ENCODE data around the gene USP20. TPM values are rescaled to one million over a fixed set of nuclear protein-coding genes. Genes with fewer than 3 reads are reported as not detected.

USP20 gene
- total RNA-seq, 3 donors from 2014 or later (not counting 1 experiment from before 2014, with no cell fraction given) = 66.8 to 86.1 (median 80.3) TPM

DNA sequence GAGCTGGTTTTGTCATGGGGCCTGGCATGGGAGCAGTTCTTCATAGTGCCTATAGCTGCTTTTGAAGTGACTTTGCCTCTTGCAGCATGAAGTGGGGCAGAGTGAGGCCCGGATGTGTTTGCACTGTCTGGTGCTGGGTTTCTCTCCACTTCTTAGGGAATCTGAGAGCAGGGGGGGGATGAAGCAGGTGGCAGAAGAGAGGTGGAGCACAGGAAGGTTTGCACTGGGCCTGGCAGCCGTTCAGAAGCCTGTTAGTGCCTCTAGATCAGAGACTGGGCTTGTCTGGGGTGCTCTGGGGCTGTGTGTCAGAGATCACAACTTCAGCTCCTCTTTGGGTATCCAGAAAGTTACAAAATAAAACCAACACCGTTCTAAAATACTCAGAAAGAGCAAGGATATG lies 18.4 kb downstream of the USP20 start:
- TF ChIP-seq, protein P1, sequence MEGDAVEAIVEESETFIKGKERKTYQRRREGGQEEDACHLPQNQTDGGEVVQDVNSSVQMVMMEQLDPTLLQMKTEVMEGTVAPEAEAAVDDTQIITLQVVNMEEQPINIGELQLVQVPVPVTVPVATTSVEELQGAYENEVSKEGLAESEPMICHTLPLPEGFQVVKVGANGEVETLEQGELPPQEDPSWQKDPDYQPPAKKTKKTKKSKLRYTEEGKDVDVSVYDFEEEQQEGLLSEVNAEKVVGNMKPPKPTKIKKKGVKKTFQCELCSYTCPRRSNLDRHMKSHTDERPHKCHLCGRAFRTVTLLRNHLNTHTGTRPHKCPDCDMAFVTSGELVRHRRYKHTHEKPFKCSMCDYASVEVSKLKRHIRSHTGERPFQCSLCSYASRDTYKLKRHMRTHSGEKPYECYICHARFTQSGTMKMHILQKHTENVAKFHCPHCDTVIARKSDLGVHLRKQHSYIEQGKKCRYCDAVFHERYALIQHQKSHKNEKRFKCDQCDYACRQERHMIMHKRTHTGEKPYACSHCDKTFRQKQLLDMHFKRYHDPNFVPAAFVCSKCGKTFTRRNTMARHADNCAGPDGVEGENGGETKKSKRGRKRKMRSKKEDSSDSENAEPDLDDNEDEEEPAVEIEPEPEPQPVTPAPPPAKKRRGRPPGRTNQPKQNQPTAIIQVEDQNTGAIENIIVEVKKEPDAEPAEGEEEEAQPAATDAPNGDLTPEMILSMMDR (IDR thresholded peaks at IDR 0.05) = no peak
- Histone ChIP-seq H3K4me1 (ENCODE audit: control insufficient read depth, insufficient read depth, low read length) (peaks cover 23% of the 10 kb centered on the region), H3K27ac (ENCODE audit: low read length) (no peak overlapping the region), H3K9me3 (ENCODE audit: control insufficient read depth, insufficient read depth, low read length) (no peaks in the 10 kb centered on the region), H3K36me3 (ENCODE audit: control insufficient read depth, insufficient read depth, low read length) (peaks cover 69% of the 10 kb centered on the region), H3K4me3 (ENCODE audit: low read length) (no peak overlapping the region), H3K27me3 (ENCODE audit: control insufficient read depth, insufficient read depth, low read length) (no peaks in the 10 kb centered on the region)
- intact Hi-C loops (cut with micrococcal nuclease) = no loop called here
- peak overlapping the region in 1 of 2 donors; percentile 48 for H3K27ac Mint-ChIP-seq
- H3K36me3 Mint-ChIP-seq = peaks cover 25% of the 10 kb centered on the region
- DNase-seq (no peak), ATAC-seq (no peak)
- no peaks in the 10 kb centered on the region for H3K27me3 Mint-ChIP-seq (ENCODE audit: low read depth in 2 of 2)
- peaks cover 40% of the 10 kb centered on the region in 2 donors for H3K4me1 Mint-ChIP-seq
- no peaks in the 10 kb centered on the region for H3K9me3 Mint-ChIP-seq
- 64% methylated on average over 3 of the region's 3 CpGs for WGBS (ENCODE audit: insufficient coverage)
- peak overlapping the region; percentile 70 for H3K4me3 Mint-ChIP-seq

GRCh38 chr9:129854588-129855110 lies 19.4 kb downstream of the USP20 start:
- H3K9me3 ChIP-seq (ENCODE audit: control insufficient read depth, insufficient read depth, low read length) = no peaks in the 10 kb centered on the region
- no peak overlapping the region for H3K27ac ChIP-seq (ENCODE audit: low read length)
- peaks cover 14% of the 10 kb centered on the region for H3K4me1 ChIP-seq (ENCODE audit: control insufficient read depth, insufficient read depth, low read length)
- intact Hi-C loops (cut with micrococcal nuclease) = no loop called here
- H3K36me3 ChIP-seq (ENCODE audit: control insufficient read depth, insufficient read depth, low read length) = peaks cover 76% of the 10 kb centered on the region
- ATAC-seq (peak in 2 of 3 donors; percentile 64 to 85), DNase-seq (peak in 1 of 2 donors; percentile 63)
- H3K36me3 Mint-ChIP-seq = peaks cover 25% of the 10 kb centered on the region
- H3K4me3 Mint-ChIP-seq = peak overlapping the region; percentile 70
- H3K27me3 ChIP-seq (ENCODE audit: control insufficient read depth, insufficient read depth, low read length) = no peaks in the 10 kb centered on the region
- H3K4me3 ChIP-seq (ENCODE audit: low read length) = no peak overlapping the region
- 34% methylated on average over 2 of the region's 4 CpGs for WGBS (ENCODE audit: insufficient coverage)
- TF ChIP-seq, protein P1 (IDR thresholded peaks at IDR 0.05) = no peak
- H3K27ac Mint-ChIP-seq = peak overlapping the region; percentile 43 to 57
- H3K27me3 Mint-ChIP-seq (ENCODE audit: low read depth in 2 of 2) = no peaks in the 10 kb centered on the region
- H3K9me3 Mint-ChIP-seq = no peaks in the 10 kb centered on the region
- H3K4me1 Mint-ChIP-seq = peaks cover 34 to 38% of the 10 kb centered on the region in 2 donors

DNA sequence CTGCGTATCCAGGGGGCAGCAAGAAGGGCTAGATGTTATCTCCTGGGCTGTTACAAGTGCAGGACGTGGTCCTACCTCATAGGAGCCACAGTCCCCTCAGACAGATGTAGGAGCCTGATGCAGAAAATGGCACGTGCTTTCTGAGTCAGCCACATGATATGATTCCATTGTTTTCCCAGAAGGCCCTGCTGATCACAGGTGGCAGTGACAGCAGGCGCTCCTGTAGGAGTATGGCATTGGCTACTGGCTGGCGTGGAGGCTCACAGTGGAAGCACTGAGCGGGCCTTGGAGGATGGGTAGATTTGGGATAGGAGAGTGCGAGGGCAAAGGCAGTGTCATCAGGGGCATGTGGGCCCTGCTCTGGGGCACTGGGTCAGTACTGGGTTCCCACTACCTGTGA lies 21.9 kb downstream of the USP20 start:
- 87% methylated on average over 7 of the region's 7 CpGs for WGBS (ENCODE audit: insufficient coverage)
- peaks cover 30% of the 10 kb centered on the region for H3K4me1 ChIP-seq (ENCODE audit: control insufficient read depth, insufficient read depth, low read length)
- peaks cover 17% of the 10 kb centered on the region for H3K36me3 Mint-ChIP-seq

More for the DNA sequence above, 21.9 kb downstream of the USP20 start:
- Mint-ChIP-seq H3K4me3 (no peak overlapping the region), H3K9me3 (no peaks in the 10 kb centered on the region), H3K4me1 (peaks cover 29 to 34% of the 10 kb centered on the region in 2 donors), H3K27ac (no peak overlapping the region), H3K27me3 (ENCODE audit: low read depth in 2 of 2) (no peaks in the 10 kb centered on the region)
- TF ChIP-seq, protein P1 (IDR thresholded peaks at IDR 0.05) = no peak
- intact Hi-C loops (cut with micrococcal nuclease) = no loop called here
- Histone ChIP-seq H3K27me3 (ENCODE audit: control insufficient read depth, insufficient read depth, low read length) (no peaks in the 10 kb centered on the region), H3K27ac (ENCODE audit: low read length) (no peak overlapping the region), H3K36me3 (ENCODE audit: control insufficient read depth, insufficient read depth, low read length) (peaks cover 73% of the 10 kb centered on the region), H3K4me3 (ENCODE audit: low read length) (no peak overlapping the region), H3K9me3 (ENCODE audit: control insufficient read depth, insufficient read depth, low read length) (no peaks in the 10 kb centered on the region)
- no peak for DNase-seq
- ATAC-seq = no peak

Data from natural killer cell (primary cell).